Activated T-cell treated with anti-CD3 and anti-CD28 coated beads, Interleukin-2, amount 50 U/mL, for 48 hours (primary cell): Measurements from ENCODE around the gene MAP7D2.

Source experiments
- DNase-seq, 2 experiments: peaks; one replicate each; pipeline ENCODE4 v3.0.0-alpha.2; 2020

MAP7D2 gene

GRCh38 chrX:20112022-20112774 lies 4.5 kb downstream of the MAP7D2 start:
- DNase-seq, result no peak

DNA sequence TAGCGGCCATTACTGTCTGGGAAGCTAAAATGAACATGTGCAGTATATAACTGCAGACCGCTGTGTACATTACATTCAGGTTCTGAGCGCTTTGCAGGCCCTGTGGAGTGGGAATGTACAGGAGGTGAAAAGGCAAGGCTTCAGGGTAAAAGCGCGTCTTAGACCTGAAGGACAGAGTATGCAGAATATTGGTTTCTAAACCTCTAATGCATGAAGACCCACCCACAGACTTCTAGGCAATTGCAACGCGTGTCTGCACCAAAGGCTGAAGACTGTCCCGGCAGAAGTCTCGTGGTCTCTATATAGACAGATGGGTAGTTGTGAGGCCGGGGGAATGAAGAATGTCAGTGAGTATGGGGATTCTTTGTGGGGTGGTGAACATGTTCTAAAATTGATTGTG lies 5.4 kb downstream of the MAP7D2 start:
- no peak for DNase-seq

DNA sequence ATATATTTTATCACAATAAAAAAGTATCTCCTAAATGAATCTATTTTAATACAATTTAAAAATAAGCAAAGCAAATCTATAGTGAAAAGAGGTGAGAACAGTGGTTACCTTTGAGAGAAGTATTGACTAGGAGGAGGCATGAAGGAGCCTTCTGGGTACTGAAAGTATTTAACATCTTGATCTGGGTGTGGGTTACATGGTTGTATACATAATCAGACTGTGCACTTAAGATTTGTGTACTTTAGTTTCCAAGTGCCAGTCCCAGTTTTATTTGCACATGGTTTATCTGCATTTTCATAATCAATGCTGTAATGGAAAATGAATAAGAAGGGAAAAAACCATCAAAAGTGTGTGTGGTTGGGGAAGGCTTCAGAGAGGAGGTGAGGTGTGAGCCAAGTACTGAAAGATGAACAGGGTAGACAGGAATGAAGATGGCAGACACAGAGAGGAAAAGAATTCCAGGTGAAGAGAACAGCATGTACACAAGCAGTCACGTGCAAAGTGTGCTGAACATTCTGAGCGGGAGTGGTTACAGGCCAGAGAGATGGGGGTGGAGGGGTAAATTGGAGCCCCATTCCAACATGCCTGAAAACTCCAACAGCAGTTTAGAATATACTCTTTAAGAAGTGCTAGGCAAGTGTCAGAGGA lies 14.6 kb downstream of the MAP7D2 start:
- DNase-seq, result no peak

DNA sequence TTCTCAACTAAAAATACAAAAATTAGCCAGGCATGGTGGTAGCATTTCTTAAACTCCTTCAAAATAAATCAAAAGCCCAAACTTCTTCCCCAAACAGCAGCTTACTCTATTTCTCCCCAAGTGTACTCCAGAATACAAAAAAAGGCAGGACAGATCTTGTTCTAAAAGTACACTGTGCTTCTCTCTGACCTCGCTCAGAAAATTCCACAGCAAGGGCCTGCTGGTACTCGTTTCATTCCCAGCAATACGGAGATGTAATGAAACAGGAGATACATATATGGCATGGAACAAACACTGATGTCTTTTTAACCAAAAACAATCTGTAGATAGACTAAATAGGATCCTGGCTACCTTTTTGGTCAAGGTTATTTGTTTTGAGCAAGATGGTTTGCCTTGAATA lies 25.2 kb downstream of the MAP7D2 start:
- DNase-seq, result no peak

GRCh38 chrX:20089845-20090244 lies 26.9 kb downstream of the MAP7D2 start:
- no peak for DNase-seq

DNA sequence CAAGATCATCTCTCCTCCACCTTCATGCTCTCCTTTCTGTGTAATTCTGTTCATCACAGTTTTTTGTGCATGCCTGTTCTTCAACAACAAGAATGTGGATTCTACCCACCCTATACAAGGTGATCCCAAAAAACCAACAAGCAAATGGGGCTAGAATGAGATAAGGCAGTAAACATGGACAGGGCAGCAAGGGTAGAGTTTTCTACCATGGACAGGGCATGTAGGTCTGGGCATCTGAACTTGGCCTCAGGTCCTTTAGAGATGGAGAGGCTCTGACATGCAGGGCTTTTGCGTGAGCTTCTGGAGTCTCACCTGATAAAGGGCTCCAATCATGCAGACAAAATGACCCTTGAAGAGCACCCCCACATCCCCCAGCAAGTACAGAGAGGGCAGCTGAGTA lies 36.4 kb downstream of the MAP7D2 start:
- no peak for DNase-seq

- DNase-seq, result no peak
Measured at GRCh38 chrX:20071511-20072079, 45.1 kb downstream of the MAP7D2 start.

- no peak for DNase-seq
Measured at GRCh38 chrX:20067709-20068561, 48.8 kb downstream of the MAP7D2 start.

GRCh38 chrX:20066968-20067708 lies 49.6 kb downstream of the MAP7D2 start:
- DNase-seq, result peak in 1 of 2 experiments; percentile 22

DNA sequence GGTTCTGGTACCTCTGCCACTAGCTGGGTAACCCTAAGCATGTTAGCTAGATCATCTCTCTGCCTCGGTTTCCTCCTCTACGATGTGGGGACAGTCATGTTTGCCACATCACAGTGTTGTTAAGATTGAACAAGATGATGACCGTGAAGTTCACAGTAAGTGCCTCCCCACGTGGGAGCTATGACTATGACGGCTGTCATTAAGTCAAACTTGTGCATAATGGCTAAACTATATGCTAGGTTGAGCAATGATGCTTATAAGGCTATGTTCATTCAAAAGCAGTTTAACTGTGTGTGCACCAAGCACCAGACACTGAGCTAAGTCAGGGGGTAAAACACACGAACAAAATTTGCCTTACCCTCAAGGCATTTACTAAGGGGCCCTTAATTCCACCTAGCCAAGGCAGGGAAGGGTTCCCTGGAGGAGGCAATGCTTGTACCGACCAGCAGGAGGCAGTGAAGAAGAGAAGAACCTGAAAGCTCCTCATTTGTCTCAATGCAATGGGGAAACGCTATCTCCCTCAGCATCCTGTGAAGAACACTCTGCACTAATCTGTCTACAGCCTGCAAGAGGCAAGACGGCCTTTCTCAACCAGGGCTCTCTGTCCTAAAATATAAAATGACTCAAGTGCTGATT lies 52.9 kb downstream of the MAP7D2 start:
- peak; percentile 27 to 33 for DNase-seq

GRCh38 chrX:20063153-20063552 lies 53.6 kb downstream of the MAP7D2 start:
- no peak for DNase-seq

DNA sequence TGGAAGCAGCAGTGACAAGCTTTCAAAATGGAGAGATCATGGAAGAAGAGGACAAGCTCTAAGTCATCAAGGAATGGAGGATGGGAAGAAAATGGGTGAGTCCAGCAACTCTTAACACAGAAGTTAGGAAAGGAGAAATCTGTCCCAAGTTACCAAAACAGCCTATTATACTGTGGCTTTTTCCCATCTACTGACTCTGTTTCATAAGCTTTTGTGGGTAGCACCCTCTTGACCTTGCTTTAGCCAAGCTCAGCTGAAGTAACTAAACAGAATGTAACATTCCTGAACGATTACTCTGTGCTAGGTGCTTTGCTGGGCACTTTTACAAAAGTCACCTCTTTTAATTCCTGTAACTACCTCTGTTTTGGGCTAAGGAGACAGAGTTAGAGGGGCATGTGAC lies 54.9 kb downstream of the MAP7D2 start:
- DNase-seq, result no peak

- DNase-seq, result no peak
Measured at GRCh38 chrX:20060961-20061748, 55.6 kb downstream of the MAP7D2 start.

GRCh38 chrX:20059467-20060128 lies 57.1 kb downstream of the MAP7D2 start:
- no peak for DNase-seq

DNA sequence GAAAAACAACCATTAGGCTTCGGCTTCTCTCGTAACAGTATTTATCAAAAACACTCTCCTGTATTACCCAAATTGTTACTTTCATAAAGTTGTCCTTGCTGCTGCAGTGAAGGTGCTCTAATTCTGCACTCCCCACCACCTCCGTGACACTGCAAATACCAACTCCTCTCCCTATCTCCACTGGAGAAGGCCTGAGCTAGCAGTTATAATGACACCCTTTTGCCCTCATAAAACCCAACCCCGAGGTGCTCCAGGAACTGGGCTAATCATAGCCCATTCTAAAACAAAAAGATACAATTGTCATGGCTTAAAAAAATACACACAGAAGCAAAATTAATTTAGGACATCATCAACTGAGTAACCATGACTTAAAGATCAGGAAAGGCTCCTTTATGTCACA lies 59.2 kb downstream of the MAP7D2 start:
- DNase-seq, result no peak

DNA sequence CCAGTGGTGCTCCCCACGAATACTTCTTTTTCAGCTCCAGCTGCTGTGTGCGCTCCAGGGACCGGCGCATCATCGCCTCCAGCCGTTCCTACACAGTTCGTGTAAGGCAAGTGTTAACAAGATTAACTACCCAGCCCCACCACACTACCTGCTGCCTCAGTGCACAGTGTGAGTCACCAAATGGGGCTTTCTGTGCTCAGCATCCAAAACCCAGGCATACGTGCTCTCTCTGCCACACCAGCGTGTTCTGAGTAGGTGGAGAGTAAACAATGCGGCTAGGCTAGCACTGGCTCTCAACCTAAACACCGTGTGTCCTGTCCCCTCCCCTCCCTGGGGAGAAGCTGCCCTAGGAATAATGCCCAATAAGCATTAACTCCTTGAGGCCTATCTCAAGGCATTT lies 60.0 kb downstream of the MAP7D2 start:
- DNase-seq, result no peak

DNA sequence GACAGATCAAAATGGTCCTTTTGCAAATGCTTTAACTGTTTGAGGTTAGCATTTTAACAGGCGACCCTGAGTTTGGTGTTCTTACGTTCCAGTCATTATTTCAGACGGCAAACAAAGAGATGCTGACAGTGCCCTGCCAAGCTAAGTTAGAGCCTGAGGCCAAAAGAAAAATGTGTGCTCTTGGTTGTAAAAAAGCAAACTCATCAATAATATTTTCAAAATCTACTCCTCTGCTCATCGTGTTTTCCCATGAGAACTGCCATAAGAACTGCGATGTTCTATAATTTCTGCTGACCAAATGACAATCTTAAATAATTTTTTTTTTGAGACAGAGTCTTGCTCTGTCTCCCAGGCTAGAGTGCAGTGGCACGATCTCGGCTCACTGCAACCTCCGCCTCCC lies 63.2 kb downstream of the MAP7D2 start:
- no peak for DNase-seq

GRCh38 chrX:20046864-20047263 lies 69.8 kb downstream of the MAP7D2 start:
- DNase-seq, result no peak

DNA sequence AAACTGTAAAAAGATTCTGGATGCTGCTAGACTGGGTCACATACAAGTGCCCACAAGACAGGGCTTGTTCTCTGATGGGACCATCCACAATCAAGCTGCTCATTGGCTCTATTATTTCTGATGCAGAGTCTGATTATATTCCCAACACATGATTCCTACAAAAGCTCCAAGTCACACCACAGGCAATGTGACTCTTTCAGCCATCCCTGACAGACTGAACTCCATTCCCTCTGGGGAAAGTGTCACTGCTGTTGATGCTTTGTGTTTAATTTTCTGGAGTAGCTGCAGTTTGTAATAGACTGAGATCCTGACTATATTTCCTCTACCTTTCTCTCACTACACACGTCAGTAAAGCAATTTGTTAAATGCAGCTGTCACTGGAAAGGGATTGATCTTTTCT lies 70.5 kb downstream of the MAP7D2 start:
- no peak for DNase-seq

GRCh38 chrX:20042221-20042620 lies 74.5 kb downstream of the MAP7D2 start:
- no peak for DNase-seq

DNA sequence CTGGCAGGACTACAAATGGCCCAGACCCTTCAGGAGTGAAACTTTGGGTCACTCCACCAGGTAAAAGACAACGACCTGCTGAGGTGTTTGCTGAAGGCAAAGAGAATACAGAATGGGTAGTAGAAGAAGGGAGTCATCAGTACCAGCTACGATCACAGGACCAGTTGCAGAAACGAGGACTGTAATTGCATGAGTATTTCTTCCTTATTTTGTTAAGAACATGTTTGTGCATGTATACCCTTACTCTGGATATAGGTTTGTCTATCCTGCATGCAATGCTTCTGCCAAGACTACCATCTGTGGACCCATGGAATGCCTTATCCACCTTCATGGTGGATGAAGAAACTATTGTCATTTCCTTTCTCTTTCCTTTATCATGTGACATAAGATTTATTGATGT lies 77.7 kb downstream of the MAP7D2 start:
- DNase-seq, result no peak
